ENCODE data around the gene PDSS2. TPM values are rescaled to one million over a fixed set of nuclear protein-coding genes. Genes with fewer than 3 reads are reported as not detected.

The PDSS2 gene
- total RNA-seq, 4 donors from 2014 or later = 6.5 to 9.6 (median 8.8) TPM

DNA sequence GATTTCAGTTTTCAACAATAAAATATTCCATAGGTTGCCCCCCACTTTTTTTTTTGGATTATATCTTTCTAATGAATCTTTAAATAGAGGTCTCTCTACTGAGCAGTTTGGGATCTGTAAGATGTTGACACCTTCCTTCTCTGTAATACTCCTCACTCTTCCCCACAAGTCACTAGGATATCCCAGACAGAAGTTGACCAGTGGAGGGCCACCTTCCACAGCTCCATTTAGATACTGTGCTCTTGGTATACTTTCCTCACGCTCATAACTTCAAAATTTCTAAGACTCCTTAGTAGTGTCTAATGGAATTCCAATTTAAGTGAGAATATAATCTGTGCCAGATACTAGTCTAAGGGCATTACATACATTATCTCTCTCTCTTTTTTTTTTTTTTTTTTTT lies 185.1 kb downstream of the PDSS2 start:
- ATAC-seq (ENCODE audit: low FRiP score) (no peak), DNase-seq (ENCODE audit: low spot score) (no peak)
- TF ChIP-seq, protein P1, sequence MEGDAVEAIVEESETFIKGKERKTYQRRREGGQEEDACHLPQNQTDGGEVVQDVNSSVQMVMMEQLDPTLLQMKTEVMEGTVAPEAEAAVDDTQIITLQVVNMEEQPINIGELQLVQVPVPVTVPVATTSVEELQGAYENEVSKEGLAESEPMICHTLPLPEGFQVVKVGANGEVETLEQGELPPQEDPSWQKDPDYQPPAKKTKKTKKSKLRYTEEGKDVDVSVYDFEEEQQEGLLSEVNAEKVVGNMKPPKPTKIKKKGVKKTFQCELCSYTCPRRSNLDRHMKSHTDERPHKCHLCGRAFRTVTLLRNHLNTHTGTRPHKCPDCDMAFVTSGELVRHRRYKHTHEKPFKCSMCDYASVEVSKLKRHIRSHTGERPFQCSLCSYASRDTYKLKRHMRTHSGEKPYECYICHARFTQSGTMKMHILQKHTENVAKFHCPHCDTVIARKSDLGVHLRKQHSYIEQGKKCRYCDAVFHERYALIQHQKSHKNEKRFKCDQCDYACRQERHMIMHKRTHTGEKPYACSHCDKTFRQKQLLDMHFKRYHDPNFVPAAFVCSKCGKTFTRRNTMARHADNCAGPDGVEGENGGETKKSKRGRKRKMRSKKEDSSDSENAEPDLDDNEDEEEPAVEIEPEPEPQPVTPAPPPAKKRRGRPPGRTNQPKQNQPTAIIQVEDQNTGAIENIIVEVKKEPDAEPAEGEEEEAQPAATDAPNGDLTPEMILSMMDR (IDR thresholded peaks at IDR 0.05) = no peak

DNA sequence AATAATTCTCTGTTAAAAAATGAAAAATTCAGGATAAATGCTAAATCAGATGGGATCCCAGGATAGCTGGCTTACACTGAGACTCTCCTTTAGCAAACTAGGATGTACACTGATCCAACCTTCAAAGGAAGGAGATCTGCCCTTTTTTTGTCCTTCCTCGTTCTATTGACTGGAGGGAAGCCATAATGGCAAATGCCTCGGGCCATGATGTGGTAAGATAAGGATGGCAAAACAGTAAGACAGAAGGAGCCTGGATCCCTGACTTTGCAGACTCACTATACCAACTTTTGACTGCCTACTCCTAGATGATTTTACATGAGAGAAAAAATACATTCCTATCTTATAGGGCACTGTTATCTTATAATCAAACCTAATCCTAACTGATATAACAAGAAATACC lies 187.1 kb downstream of the PDSS2 start:
- ATAC-seq (ENCODE audit: low FRiP score) (no peak), DNase-seq (ENCODE audit: low spot score) (no peak)
- TF ChIP-seq, protein P1 (IDR thresholded peaks at IDR 0.05) = no peak

DNA sequence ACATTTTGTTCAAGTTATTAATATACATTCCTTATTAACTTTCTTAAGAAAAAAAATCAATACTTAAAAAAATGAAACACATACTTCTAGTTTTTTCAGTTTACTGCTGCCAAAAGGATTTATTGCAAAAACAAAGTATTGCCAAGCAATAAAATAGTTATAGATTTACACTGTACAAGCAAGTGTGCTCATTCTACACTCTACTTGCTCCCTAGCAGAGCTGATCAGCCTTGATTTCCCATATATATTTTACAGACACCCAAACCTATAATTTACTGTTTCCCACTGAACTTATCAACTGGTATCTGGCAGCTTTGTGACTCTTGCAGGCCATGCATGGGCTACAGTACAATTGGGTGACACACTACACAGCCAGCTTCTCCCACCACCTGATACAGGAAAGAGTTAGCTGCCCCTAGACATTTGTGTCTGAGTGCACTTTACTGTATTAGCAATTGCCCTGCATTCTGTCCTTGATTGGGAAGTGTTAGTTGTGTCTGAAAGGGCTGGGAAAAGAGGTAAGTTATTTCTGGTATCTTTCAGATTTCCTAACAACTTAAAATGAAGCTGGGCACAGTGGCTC lies 188.1 kb downstream of the PDSS2 start:
- ATAC-seq (ENCODE audit: low FRiP score) = no peak
- DNase-seq (ENCODE audit: low spot score) = no peak
- TF ChIP-seq, protein P1 (IDR thresholded peaks at IDR 0.05) = no peak

DNA sequence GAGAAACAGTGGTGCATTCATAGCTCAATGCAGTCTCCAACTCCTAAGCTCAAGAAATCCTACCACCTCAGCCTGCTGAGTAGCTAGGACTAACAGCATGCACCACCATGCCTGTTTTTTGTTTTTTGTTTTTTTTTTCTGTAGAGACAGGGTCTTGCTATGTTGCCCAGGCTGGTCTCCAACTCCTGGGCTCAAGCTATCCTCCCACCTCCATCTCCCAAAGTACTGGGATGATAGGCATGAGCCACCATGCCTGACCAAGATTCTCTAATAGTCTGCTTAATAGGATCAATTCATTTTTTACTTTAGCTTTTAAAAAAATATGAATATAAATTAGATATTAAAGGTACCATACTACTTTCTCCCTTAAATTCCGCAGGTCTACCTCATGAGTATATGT lies 191.7 kb downstream of the PDSS2 start:
- TF ChIP-seq, protein P1 (IDR thresholded peaks at IDR 0.05) = no peak
- no peak for DNase-seq (ENCODE audit: low spot score)
- no peak for ATAC-seq (ENCODE audit: low FRiP score)

DNA sequence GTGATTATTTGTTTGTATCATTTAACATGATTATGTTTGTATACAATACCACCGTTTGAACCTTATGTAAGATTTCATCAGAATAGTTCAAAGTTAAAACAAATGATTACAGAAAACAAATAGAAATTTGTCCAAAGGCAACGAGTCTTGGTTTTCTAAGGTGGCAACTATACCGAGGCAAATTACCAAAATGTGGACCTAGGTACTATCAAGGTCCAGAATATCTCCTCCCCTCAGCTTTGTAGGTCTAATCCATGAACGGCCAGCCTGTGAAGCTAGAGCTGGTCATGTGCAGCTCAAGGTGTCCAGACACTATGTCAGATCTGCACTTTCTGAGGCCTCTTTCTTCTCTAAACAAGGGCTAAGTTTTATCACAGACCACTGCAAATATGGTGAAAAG lies 192.4 kb downstream of the PDSS2 start:
- DNase-seq (ENCODE audit: low spot score) (no peak), ATAC-seq (ENCODE audit: low FRiP score) (no peak)
- TF ChIP-seq, protein P1 (IDR thresholded peaks at IDR 0.05) = no peak

DNA sequence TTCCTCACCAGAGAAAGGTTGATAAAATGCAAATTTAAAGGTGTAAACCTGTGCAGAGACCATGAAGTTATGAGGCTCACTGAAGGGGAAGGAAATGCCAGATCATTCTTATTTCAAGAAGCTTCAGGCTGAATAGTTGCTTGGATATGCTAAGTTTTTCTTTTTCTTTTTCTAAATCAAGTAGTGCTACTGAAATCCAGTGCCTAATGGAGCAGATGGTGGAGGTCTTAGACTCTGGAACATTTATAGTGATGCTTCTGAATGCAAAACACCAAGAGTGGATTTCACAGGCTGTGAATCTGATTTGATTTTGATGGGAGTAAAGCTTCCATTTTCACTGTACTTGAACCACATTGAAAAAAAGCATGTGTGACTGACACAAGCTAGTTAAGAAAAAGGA lies 192.8 kb downstream of the PDSS2 start:
- no peak for ATAC-seq (ENCODE audit: low FRiP score)
- TF ChIP-seq, protein P1 (IDR thresholded peaks at IDR 0.05) = no peak
- DNase-seq (ENCODE audit: low spot score) = no peak

DNA sequence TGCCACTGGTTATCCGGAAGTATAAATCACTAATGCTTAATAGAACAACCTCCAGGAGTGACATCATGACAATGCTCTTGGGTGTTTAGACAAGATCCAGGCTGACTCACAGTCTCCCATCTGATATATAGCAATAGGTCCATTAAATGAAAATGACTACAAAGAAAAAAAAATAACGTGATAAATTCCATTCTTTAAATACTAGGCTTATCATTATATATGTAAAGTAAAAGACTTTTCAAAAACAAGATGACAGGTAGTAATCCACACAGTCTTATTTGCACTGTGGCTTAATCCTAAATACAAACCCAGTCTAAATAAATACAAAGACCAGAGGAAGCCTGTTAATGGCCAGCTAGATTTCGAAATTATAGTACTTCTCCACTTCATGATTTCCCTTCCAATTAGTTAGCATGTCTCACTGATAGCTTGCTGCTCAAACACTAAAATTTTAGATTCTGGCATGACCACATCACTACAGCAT lies 195.0 kb downstream of the PDSS2 start:
- TF ChIP-seq, protein P1 (IDR thresholded peaks at IDR 0.05) = no peak

More for the DNA sequence above, 195.0 kb downstream of the PDSS2 start:
- no peak for DNase-seq (ENCODE audit: low spot score)
- ATAC-seq (ENCODE audit: low FRiP score) = no peak
